Suprapubic skin (tissue), 4 donors: Measurements from ENCODE around the gene AP2B1.

Experiments used
- CTCF ChIP-seq, 2 donors: fragments of 200-600 bp in 1 of 2; fragments of 450-650 bp in 1 of 2; sonication (generic) in 1 of 2; IDR thresholded peaks; one replicate each; pipeline ENCODE4 v1.5.1; 2016 to 2019; ENCODE audit warnings: antibody characterized with exemption in 2 of 2, mild to moderate bottlenecking in 1 of 2, moderate library complexity in 1 of 2
- EP300 ChIP-seq: sonication (generic); formaldehyde crosslinking; IDR thresholded peaks from one replicate; pipeline ENCODE4 v1.6.1; 2017; ENCODE audit warnings: antibody characterized with exemption
- POLR2A ChIP-seq, 2 donors: fragments of 450-650 bp; IDR thresholded peaks; one replicate each; pipeline ENCODE4 v1.6.1; 2017; ENCODE audit warnings: antibody characterized with exemption in 2 of 2, mild to moderate bottlenecking in 2 of 2, moderate library complexity in 2 of 2
- POLR2AphosphoS5 ChIP-seq, 3 donors: sonication (generic); formaldehyde crosslinking; IDR thresholded peaks; one replicate each; pipeline ENCODE4 v1.6.1; 2017; ENCODE audit warnings: antibody characterized with exemption in 3 of 3

GRCh38 chr17:35738519-35739133 lies 151.5 kb downstream of the AP2B1 start:
- TF ChIP-seq CTCF (IDR thresholded peaks at IDR 0.05) (no peak), POLR2A (IDR thresholded peaks at IDR 0.05) (no peak), POLR2AphosphoS5 (IDR thresholded peaks at IDR 0.05) (no peak), EP300 (no peak)
